ENCODE data around the gene MCF2L.
"Not testable (repeated sequence)": the region's sequence is repeated elsewhere in the genome, so short reads cannot be mapped to it uniquely, and the experiment has no call there.

The MCF2L gene

GRCh38 chr13:113088691-113089020, 119.6 kb downstream of the MCF2L start:
- DNase-seq, result no peak

- DNase-seq, result no peak
Measured at GRCh38 chr13:113089693-113090414, 120.8 kb downstream of the MCF2L start.

DNA sequence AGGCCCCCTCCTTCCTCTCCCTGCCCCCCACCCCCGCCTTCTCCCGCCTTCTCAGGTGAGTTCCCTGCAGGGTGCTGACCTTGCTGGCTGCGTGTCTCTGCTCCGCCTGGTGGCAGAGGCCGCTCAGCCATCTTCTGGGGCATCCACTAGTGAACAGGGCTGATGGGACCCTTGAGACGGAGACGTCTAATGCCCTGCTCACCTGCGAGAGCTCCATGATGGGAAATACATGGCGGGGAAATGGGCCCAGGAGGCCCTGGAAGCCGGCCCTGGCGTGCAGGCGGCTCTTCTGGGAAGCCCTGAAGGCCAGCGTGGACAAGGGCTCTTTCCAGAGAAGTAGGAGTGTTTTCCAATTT, 121.4 kb downstream of the MCF2L start:
- DNase-seq, result no peak

DNA sequence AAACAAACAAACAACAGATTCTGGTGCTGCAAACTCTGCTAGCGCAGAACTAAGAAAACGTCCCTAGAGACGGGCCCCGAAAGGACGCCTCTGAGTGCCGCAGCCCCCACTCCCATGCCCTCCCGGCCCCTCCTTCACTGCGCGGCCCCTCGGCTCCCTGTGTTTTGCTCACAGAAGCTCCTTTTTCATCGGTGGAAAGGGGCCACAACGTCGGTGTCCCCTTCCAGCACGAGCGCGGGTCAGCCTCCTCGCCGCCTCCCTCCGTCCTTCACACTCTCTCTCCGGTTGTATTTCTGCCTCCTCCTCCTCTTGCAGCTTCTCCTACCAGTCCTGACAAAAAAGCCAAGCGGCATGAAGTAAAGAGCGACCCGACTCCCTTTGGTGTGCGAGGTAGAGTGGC, 121.8 kb downstream of the MCF2L start:
- no peak for DNase-seq

DNA sequence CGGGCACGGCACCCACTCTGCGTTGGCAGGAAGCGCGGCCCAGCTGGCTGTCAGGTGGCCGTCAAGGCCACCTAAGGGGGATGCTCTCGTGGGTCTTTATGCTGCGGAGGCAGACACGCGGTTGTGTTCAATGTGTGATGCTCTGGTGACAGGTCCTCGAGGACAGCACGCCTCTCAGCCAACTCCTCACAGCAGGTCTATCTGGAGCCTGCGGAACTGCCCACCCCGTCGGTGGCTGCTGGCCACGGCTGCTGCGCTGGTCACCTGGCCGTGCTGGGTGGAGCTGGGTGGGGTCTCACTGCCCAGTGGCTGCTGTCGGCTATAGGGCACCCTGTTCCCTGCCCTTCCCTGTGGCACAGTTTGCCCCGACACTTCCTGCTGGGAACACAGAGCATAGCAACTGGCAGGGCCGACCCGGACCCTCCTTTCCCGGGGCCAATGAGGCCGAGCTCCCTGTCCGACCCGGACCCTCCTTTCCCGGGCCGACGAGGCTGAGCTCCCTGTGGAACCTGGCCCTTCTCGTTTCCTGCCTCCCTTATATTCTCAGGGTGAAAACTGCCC, 122.3 kb downstream of the MCF2L start:
- no peak for DNase-seq

- DNase-seq, result no peak
Measured at GRCh38 chr13:113091891-113092775, 123.1 kb downstream of the MCF2L start.

DNA sequence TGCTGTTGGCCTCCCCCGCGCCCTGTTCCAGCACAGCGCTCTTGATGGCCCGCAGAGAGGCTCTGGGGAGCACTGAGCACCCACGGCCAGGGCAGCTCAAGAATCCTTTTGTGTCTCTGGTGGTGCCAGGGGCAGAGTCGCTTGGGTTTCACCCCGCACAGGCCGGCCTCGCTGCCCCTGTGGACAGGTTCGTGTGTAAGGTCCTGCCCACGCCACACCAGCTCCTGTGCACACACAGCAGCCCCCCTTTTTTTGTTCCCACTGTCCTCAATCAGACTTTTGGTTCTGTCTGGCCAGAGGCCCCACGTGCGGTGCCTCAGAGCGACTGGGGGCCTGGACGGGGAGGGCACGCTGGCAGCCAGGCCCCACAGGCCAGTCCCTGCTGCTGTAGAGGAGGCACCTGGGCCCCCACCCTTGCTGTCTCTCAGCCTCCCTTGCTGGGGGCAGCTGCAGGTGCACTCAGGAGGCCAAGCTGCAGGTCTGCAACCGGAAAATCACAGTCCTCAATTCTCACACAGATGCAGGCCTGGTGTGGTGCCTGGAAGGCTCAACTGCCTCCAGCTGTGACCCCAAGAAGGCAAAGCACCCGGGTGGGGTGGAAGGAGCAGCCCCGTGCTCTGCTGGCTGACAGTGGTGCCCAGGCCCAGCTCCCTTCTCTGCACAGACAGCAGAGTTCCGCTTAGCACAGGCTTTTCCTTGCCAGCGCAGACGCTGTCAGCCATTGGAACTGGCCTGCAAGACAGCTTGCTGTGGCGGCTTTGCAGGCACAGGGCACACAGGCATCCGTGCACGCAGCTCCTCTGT, 124.0 kb downstream of the MCF2L start:
- no peak for DNase-seq

- no peak for DNase-seq
Measured at GRCh38 chr13:113093580-113094409, 124.8 kb downstream of the MCF2L start.

DNA sequence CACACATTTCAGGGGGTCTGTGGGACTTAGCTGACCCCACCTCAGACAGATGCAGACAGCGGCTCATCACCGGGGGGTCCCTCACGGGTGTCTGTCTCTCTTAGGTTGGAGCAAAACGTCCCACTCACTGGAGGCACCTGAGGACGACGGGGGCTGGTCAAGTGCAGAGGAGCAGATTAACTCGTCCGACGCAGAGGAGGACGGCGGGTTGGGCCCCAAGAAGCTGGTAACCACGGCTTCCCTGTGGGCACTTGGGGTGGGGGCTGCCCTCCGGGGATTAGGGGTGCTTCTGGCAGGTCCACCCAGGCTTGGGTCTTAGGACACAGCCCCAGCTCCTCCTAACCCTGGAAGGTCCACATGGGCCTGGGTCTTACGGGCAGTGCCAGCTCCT, 125.4 kb downstream of the MCF2L start:
- DNase-seq, result no peak

DNA sequence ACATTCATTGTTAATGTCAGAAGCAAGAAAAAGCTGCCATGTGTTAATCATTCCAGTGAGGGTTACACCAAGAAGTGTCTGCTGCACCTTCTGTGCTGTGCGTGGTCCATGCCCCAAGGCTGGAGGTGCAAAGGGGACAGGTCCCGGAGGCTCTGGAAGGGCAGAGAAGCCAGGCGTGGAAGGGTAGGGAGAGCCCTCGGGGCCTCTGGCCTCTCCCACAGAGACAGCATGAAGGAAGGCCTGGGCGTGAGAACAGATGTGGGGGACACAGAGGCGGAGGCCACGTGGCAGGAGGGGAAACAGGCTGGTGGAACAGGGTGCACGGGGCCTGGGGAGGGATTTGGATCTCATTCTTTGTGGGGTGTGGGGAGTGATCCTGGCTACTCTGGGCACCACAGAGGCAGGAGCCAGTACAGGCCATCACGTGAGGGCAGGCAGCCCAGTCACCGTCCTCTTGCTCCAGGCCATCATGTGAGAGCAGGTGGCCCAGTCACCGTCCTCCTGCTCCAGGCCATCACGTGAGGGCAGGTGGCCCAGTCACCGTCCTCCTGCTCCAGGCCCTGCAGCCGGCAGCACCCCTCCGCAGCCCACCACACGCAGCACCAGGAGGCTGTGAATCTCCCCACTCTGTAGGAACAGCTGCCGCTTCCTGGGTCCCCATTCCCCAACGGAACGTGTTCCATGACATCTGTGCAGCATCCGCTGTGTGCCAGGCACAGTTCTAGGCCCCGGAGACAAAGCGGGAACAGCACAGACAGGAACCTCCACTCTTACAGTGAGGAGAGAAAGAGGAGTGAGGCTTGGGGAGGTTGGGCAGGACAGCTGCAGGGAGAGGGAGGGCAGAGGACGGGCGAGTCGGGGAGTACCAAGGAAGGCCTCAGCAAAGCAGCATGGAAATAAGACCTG, 126.4 kb downstream of the MCF2L start:
- no peak for DNase-seq

- no peak for DNase-seq
Measured at GRCh38 chr13:113096052-113096744, 127.2 kb downstream of the MCF2L start.

DNA sequence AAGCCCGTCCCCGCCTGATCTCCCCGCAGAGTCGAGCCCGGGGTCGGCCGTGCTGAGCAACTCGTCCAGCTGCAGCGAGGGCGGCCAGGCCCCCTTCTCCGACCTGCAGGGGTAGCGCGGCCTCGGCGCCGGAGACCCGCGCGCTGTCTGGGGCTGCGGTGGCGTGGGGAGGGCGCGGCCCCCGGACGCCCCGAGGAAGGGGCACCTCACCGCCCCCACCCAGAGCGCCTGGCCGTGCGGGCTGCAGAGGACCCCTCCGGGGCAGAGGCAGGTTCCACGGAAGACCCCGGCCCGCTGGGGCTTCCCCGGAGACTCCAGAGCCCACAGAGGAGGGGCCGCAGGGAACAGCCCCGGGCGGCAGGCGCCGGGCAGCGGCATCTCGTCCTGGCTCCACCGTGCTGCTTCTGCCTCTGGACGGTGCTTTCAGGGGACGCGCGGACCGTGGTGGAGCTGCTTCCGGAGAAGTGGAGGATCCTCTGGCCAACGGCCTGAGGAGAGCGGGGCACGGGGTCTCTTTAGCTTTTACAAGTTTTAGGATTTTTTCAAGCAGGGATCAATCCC, 127.8 kb downstream of the MCF2L start:
- no peak for DNase-seq

- no peak for DNase-seq
Measured at GRCh38 chr13:113097651-113098050, 128.6 kb downstream of the MCF2L start.

DNA sequence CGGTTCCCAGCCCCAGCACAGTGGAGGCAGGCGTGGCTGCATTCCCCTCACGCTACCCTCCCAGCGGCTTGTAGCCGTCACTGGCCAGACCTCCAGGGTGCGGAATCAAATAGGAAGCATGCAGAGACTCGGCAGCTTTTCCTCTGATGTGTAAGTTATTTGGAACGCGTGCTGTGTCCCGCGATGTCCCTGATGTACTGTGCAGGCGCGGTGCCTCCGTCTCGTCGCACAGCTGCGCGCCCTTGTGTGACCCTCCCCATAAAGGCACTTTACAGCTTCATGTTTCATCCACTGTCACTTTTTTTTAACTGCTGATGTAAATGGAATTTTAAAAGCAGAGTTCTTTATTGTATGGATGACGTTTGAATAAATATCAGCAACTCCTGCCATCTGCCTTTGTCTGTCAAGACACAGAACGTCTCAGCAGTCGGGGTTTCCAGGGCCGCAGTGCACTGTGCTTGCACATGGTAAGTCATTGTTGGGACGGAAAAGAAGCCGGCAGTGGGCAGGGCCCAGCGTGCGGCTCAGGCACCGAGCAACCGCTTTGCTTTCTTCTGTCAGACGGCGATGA, 129.2 kb downstream of the MCF2L start:
- no peak for DNase-seq

GRCh38 chr13:113099142-113099541, 130.1 kb downstream of the MCF2L start:
- DNase-seq, result no peak

- not testable (repeated sequence) for DNase-seq
Measured at GRCh38 chr13:113102302-113102701, 133.3 kb downstream of the MCF2L start.

DNA sequence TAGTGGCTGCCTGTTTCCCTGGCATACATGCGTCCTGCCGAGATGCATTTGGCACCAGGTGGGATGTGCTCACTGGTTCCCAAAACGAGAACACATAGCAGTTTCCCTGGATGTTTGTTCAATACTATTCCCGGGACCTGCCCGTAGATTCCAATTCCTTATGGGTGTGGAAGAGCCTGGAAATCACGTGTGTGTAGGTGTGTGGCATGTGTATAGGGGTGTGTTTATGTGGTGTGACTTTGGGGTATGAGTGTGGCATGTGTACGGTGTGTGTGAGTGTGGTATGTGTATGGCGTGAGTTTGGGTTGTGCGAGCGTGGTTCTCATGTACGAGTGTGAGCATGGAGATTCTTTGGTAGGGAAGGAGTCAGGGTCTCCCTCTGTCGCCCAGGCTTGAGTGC, 133.7 kb downstream of the MCF2L start:
- no peak for DNase-seq

DNA sequence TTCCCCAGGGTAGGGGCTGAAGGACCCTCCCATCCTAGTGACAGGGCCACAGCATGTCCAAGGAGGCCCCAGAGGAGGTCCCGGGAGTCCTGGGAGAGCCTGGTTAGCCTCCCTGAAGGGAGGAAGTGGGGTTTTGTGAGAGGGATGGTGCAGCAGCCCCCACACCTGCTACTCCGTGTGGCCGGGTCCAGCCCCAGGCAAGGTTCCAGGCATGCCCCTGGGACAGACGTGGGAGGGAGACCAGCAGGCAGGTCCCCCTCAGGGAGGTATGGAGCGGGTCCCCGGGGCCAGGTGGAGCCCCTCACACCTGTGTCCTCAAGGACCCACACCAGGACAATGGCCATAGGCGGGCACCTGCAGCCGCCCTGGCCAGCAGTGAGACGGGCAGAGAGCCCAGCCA, 134.6 kb downstream of the MCF2L start:
- DNase-seq, result no peak

GRCh38 chr13:113105032-113105920, 136.3 kb downstream of the MCF2L start, which contains the start of gene F7:
F7 (plus strand) TSS chr13:113105791; CDS start chr13:113105842, 51 bp downstream.
- DNase-seq, result peak; percentile 51
